HUES48 (cell line): ENCODE measurements around the gene ADAM12.

ENCODE experiments used
- H3K27ac ChIP-seq: one replicate; pipeline ENCODE4 v1.7.0; 2013; ENCODE audit warnings: low read depth, low read length, inconsistent platforms
- H3K27me3 ChIP-seq: 2 replicates; pipeline ENCODE4 v1.6.1; 2013; ENCODE audit warnings: mild to moderate bottlenecking, low read length; ENCODE audit not compliant: control insufficient read depth, insufficient read depth
- H3K36me3 ChIP-seq: 2 replicates; pipeline ENCODE4 v1.6.1; 2013; ENCODE audit warnings: low read length; ENCODE audit not compliant: control insufficient read depth, insufficient read depth
- H3K4me1 ChIP-seq: 2 replicates; pipeline ENCODE4 v1.6.1; 2013; ENCODE audit warnings: mild to moderate bottlenecking, low read length; ENCODE audit not compliant: control insufficient read depth, insufficient read depth
- H3K4me3 ChIP-seq: 2 replicates; pipeline ENCODE4 v1.5.1; 2013; ENCODE audit warnings: mild to moderate bottlenecking, low read depth, low read length
- H3K9ac ChIP-seq: 2 replicates; pipeline ENCODE4 v1.6.1; 2013; ENCODE audit warnings: mild to moderate bottlenecking, low read depth, low read length, moderate library complexity
- H3K9me3 ChIP-seq: 2 replicates; pipeline ENCODE4 v1.6.1; 2013; ENCODE audit warnings: low read length; ENCODE audit not compliant: control insufficient read depth, insufficient read depth

Gene ADAM12

DNA sequence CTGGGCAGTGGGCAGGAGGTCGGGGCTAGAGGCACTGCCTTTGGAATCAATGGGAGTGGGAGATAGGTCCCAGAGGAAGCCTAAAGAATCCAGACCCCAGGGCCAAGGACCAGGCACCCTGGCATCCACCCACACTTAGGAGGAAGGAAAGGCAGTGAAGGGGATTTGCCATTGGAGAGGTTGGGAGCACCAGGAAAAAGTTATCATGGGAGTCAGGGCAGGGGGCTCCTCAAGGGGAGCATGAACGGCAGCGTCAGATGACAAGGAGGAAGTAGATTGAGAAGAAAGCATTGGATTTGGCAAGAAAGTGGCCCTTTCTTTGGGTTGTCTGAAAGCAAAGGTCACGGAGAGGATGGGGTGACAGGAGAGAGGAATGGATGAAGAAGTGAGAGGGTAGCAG is 142.8 kb downstream of the ADAM12 start:
- no peak overlapping the region for H3K27ac ChIP-seq
- no peaks in the 10 kb centered on the region for H3K9me3 ChIP-seq
- H3K4me3 ChIP-seq: no peak overlapping the region
- peaks cover 25% of the 10 kb centered on the region for H3K4me1 ChIP-seq
- H3K9ac ChIP-seq: no peak overlapping the region
- no peaks in the 10 kb centered on the region for H3K36me3 ChIP-seq
- no peaks in the 10 kb centered on the region for H3K27me3 ChIP-seq

- Histone ChIP-seq H3K9me3 (no peaks in the 10 kb centered on the region), H3K36me3 (no peaks in the 10 kb centered on the region), H3K27me3 (no peaks in the 10 kb centered on the region), H3K4me1 (peaks cover 18% of the 10 kb centered on the region), H3K27ac (no peak overlapping the region), H3K9ac (no peak overlapping the region), H3K4me3 (no peak overlapping the region)
Observed at GRCh38 chr10:126243971-126244370, 144.3 kb downstream of the ADAM12 start.

DNA sequence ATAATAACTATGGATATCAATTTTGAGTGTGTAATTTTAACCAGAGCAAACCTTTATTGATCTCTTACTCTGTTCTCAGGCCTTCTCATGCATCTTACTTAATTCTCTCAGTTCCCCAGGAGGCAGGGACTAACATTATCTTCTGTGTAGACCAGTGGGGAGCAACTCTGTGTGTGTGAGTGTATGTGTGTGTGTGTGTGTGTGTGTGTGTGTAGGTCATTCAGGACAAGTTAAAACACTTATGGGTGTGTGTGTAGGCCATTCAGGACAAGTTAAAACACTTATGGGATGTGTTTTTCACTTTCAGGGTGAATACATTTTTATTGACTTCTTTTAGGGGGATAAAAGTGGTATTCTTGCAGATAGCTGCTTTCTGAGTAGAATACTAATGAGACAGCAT is 145.0 kb downstream of the ADAM12 start:
- Histone ChIP-seq H3K4me1 (peaks cover 18% of the 10 kb centered on the region), H3K9me3 (no peaks in the 10 kb centered on the region), H3K27me3 (no peaks in the 10 kb centered on the region), H3K27ac (no peak overlapping the region), H3K9ac (no peak overlapping the region), H3K36me3 (no peaks in the 10 kb centered on the region), H3K4me3 (no peak overlapping the region)

- H3K4me1 ChIP-seq: peaks cover 18% of the 10 kb centered on the region
- no peak overlapping the region for H3K4me3 ChIP-seq
- H3K27ac ChIP-seq: no peak overlapping the region
- H3K9ac ChIP-seq: no peak overlapping the region
- no peaks in the 10 kb centered on the region for H3K36me3 ChIP-seq
- no peaks in the 10 kb centered on the region for H3K9me3 ChIP-seq
- H3K27me3 ChIP-seq: no peaks in the 10 kb centered on the region
Observed at GRCh38 chr10:126242397-126243260, 145.6 kb downstream of the ADAM12 start.

GRCh38 chr10:126240483-126240882 is 147.8 kb downstream of the ADAM12 start:
- no peaks in the 10 kb centered on the region for H3K4me1 ChIP-seq
- H3K9me3 ChIP-seq: no peaks in the 10 kb centered on the region
- H3K36me3 ChIP-seq: no peaks in the 10 kb centered on the region
- no peak overlapping the region for H3K27ac ChIP-seq
- no peak overlapping the region for H3K4me3 ChIP-seq
- no peak overlapping the region for H3K9ac ChIP-seq
- no peaks in the 10 kb centered on the region for H3K27me3 ChIP-seq

DNA sequence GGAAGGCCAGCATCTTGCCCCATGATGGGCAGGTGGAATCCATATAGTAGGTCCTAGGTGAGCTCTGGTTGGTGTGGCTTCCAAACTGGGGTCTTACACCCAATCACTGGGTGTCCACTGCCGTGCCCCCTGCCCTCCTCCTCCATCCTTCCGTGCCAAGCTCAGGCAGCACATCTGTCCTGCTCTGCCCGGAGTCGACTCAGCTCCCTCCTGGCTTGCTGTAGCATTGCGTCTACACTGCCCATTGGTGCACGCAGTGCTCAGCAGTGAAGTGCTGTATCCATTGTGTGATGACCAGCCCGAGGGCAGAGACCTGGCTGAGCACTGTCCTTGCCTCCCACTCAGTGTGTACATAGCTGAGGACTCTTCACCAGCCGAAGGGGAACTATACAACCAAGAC is 148.4 kb downstream of the ADAM12 start:
- Histone ChIP-seq H3K36me3 (no peaks in the 10 kb centered on the region), H3K4me1 (no peaks in the 10 kb centered on the region), H3K27me3 (no peaks in the 10 kb centered on the region), H3K4me3 (no peak overlapping the region), H3K9ac (no peak overlapping the region), H3K9me3 (no peaks in the 10 kb centered on the region), H3K27ac (no peak overlapping the region)

DNA sequence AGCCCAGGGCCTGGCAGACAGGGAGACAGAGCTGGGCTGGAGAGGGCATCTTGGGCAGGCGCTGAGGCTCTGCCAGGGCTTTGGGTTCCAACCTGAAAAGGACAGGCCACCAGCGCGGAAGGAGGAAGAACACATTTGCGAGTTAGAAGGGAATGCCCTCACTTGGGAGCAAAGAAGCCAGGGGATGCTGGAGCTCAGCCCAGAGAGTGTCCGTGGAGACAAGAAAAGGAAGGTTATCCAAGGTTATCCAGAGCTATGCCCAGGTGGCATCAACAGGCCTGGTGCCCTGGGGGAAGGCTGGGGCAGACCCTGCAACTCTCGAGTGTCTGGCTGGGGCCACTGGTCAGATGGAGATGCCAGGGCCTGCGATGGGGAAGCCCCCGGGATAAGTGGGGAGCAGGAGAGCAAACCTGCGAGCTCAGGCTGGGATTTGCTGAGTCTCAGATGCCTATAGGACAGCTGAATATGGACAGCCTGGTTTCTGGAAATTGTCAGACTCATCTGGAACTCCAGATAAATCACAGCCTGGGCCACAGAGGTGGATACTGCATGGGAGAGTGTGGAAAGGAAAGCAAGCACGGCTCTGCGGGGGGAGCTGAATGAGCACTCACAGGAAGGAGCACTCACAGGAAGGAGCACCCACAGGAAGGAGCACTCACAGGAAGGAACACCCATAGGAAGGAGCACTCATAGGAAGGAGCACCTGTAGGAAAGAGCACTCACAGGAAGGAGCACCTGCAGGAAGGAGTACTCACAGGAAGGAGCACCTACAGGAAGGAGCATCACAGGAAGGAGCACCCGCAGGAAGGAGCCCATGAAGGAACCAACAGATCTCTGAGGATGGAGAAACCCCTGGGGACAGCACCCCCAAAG is 152.1 kb downstream of the ADAM12 start:
- H3K27me3 ChIP-seq: no peaks in the 10 kb centered on the region
- no peak overlapping the region for H3K9ac ChIP-seq
- H3K9me3 ChIP-seq: no peaks in the 10 kb centered on the region
- no peaks in the 10 kb centered on the region for H3K36me3 ChIP-seq
- no peak overlapping the region for H3K4me3 ChIP-seq
- H3K27ac ChIP-seq: no peak overlapping the region
- no peaks in the 10 kb centered on the region for H3K4me1 ChIP-seq

DNA sequence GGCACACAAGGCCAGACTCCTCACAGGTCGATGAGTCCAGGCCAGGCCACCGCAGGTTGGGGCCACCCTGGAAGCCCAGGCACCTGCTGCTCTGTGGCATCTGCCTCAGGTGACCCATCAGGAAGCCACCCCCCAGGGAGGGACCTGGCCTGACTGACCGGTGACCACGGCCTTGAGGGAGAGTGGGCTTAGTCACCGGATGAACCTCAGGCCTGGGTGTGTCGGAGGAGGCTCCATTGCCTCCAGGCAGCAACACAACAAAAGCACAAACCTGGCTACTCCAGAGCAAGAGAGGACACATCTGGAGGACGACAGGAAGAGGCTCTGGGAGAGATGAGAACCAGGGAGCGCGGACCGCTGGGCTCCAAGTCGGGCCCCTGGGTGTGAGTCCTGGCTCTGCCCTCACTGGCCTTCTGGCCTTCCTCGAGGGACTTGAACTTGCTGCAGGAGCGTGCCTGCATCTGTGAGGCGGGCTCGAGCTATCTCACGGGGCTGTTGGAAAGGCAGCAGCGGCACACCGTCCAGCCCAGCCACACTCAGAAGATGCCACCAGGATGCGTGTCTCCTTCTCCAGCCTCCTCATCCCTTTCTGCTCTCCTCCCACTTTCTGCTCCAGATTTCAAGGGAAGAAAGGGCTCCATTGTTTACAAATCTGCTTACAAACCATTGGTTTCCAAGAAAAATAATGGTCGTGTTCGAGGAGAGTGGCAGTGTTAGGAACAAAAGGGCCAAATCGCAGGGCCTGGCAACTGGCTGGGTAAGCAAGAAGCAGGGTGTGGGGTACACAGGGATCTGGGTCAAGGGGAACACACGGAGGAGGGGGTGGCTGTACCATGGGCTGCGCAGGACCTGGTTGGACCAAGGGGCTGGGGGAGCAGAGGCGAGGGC is 152.9 kb downstream of the ADAM12 start:
- no peaks in the 10 kb centered on the region for H3K27me3 ChIP-seq
- H3K36me3 ChIP-seq: no peaks in the 10 kb centered on the region
- no peak overlapping the region for H3K4me3 ChIP-seq
- no peak overlapping the region for H3K9ac ChIP-seq
- no peak overlapping the region for H3K27ac ChIP-seq
- no peaks in the 10 kb centered on the region for H3K9me3 ChIP-seq
- no peaks in the 10 kb centered on the region for H3K4me1 ChIP-seq

DNA sequence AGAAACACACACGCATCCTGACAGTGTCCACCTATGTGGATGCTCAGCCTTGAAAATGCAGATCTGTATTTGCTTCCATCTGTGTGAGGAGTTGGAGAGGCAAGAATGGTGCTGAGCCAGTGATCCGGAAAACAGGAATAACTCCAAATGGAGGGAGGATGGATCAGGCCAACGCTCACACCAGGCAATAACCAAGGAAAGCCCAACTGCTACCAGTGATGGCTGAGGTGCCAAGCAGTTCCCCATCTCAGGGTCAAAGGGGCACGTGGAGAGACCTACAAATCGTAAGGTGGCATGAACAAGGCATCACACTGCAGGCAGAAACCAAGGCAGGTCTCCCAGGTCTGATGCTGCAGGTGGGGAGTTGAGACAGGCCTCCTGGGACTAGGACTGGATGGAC is 153.6 kb downstream of the ADAM12 start:
- Histone ChIP-seq H3K9ac (no peak overlapping the region), H3K9me3 (no peaks in the 10 kb centered on the region), H3K27ac (no peak overlapping the region), H3K4me3 (no peak overlapping the region), H3K4me1 (no peaks in the 10 kb centered on the region), H3K27me3 (no peaks in the 10 kb centered on the region), H3K36me3 (no peaks in the 10 kb centered on the region)

- Histone ChIP-seq H3K9me3 (no peaks in the 10 kb centered on the region), H3K27me3 (no peaks in the 10 kb centered on the region), H3K9ac (no peak overlapping the region), H3K4me1 (peaks cover 7% of the 10 kb centered on the region; the same call in 1 of the 2 replicates), H3K4me3 (no peak overlapping the region), H3K36me3 (no peaks in the 10 kb centered on the region), H3K27ac (no peak overlapping the region)
Observed at GRCh38 chr10:126233182-126234148, 154.8 kb downstream of the ADAM12 start.
